ENCODE results near the gene ZXDC.

DNA sequence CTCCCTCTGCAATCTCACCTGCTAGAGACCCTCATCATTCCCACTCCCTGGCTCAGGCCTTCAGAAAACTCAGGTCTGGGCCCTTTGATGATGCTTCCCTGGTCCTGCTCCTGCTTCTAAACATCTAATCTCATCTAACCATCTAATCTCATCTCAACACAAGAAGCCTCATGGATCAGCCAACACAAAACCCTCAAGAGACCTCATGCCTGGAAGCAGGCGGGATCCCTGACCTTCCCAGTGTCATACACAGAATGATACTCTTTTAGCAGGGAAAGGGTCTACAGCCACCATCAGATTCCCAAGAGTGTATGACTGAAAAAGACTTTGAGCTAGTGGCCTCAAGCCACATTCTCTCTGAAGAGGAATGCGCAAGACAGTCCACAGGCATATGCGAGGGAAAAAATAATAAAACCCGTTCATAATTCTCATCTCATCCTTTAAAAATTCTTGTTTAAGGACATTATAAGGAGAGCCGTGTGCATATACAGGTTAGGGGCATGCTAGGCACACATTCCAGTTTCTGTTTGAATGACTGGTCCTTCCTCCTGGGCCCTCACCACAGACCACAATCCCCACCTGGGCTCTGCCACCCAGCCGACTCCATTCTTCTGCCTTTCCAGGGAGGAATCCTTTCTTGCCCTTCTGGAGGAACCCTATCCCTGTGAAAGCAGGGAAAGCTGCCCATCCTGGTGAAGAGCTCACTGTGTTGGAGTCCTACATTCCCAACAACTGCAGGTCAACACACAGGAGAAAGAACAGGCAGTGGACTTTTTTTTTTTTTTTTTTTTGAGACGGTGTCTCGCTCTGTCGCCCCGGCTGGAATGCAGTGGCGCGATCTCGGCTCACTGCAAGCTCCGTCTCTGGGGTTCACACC, 2.2 kb downstream of the ZXDC start:
- TF ChIP-seq CTCF (IDR thresholded peaks at IDR 0.05) (no peak), EZH2 (IDR thresholded peaks at IDR 0.05; ENCODE audit: borderline replicate concordance, insufficient read depth, low read depth, low read length, poor library complexity, severe bottlenecking) (no peak)
